ENCODE data around the gene ACTN3. TPM values are rescaled to one million over a fixed set of nuclear protein-coding genes. Genes with fewer than 3 reads are reported as not detected.
"Not testable (repeated sequence)": the region's sequence is repeated elsewhere in the genome, so short reads cannot be mapped to it uniquely, and the experiment has no call there.

ACTN3 gene
- total RNA-seq, 2 donors from 2014 or later: not detected

DNA sequence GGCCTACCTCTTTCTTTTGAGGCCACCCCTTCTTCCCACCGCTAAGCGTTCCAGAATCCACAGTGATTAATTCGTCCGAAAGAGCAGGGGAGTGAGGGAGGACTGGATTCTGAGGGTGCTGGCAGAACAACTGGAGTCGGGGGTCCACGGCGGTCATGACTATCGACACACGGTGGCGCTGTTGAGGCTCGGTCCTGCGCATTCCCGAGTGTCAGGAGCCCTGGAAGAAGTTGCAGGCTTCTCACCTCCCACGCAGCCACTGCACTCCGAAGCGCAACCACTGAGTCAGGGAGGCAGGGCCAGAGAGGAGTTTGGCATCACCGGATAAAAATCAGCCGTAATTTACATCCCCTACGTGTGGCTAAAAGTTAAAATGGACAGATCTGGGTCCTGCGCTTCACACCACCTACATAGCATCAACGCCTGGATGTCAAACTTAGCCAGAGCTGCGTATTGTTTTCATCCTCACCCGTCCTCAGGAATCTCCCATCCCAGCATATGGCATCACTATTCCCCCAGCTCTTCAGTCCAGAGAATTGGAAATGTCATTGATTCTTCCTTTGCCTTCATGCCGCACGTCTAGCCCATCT lies 32.4 kb downstream of the ACTN3 start:
- WGBS: 18% methylated on average over 25 of the region's 25 CpGs
- Histone ChIP-seq H3K4me3 (no peak overlapping the region), H3K36me3 (no peaks in the 10 kb centered on the region), H3K27ac (no peak overlapping the region), H3K9me3 (no peaks in the 10 kb centered on the region), H3K27me3 (replicated peaks; ENCODE audit: insufficient read depth) (no peaks in the 10 kb centered on the region), H3K4me1 (replicated peaks) (no peaks in the 10 kb centered on the region)
- intact Hi-C loops (cut with DNase I): no loop called here
- peak; percentile 61 for DNase-seq (ENCODE audit: low spot score)
- TF ChIP-seq, protein P1, sequence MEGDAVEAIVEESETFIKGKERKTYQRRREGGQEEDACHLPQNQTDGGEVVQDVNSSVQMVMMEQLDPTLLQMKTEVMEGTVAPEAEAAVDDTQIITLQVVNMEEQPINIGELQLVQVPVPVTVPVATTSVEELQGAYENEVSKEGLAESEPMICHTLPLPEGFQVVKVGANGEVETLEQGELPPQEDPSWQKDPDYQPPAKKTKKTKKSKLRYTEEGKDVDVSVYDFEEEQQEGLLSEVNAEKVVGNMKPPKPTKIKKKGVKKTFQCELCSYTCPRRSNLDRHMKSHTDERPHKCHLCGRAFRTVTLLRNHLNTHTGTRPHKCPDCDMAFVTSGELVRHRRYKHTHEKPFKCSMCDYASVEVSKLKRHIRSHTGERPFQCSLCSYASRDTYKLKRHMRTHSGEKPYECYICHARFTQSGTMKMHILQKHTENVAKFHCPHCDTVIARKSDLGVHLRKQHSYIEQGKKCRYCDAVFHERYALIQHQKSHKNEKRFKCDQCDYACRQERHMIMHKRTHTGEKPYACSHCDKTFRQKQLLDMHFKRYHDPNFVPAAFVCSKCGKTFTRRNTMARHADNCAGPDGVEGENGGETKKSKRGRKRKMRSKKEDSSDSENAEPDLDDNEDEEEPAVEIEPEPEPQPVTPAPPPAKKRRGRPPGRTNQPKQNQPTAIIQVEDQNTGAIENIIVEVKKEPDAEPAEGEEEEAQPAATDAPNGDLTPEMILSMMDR (IDR thresholded peaks at IDR 0.05): peak; percentile 62 to 94 (median 83)
- TF ChIP-seq POLR2AphosphoS5 (IDR thresholded peaks at IDR 0.05): peak; percentile 48
- no peak for TF ChIP-seq POLR2A (IDR thresholded peaks at IDR 0.05)

DNA sequence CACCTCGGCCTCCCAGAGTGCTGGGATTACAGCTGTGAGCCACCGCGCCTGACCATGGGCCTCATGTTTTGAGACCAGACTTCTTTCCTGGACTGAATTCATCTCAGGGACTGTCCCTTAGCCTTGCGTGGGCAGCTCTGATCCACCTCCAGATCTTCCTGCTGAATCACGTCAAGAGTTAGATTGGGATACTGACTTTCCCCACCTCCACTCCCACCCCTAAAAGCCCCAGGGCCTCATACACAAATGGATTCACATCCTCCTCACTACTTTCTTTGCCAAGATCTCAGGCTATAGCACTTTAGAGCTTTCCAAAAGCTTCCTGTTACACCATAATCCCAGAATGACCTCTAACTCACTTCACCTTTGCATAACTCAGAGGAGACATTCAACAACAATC lies 34.1 kb downstream of the ACTN3 start:
- 82% methylated on average over 5 of the region's 5 CpGs for WGBS
- Histone ChIP-seq H3K27me3 (replicated peaks; ENCODE audit: insufficient read depth) (no peaks in the 10 kb centered on the region), H3K4me1 (replicated peaks) (no peaks in the 10 kb centered on the region), H3K36me3 (no peaks in the 10 kb centered on the region), H3K9me3 (no peaks in the 10 kb centered on the region), H3K27ac (no peak overlapping the region), H3K4me3 (no peak overlapping the region)
- DNase-seq (ENCODE audit: low spot score): no peak
- no peak for TF ChIP-seq POLR2A (IDR thresholded peaks at IDR 0.05)
- TF ChIP-seq, protein P1 (IDR thresholded peaks at IDR 0.05): no peak
- no peak for TF ChIP-seq POLR2AphosphoS5 (IDR thresholded peaks at IDR 0.05)
- intact Hi-C loops (cut with DNase I): no loop called here

DNA sequence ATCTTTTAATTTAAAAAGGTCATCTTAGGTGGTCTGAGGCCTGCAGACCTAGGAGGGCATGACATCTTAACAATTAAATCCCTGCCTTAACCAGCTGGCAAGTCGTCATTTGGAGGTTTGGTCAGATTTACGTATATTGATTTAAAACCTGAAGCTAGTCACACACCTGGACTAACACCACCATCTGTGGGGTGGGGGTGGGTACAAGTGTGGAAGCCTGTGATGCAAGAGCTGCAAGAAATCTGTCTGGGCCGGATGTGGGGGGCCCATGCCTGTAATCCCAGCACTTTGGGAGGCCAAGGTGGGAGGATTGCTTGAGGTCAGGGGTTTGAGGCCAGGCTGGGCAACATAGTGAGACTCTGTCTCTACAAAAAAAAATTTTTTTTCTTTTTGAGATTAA lies 34.6 kb downstream of the ACTN3 start:
- no peak overlapping the region for H3K4me3 ChIP-seq
- DNase-seq (ENCODE audit: low spot score): no peak
- no peaks in the 10 kb centered on the region for H3K36me3 ChIP-seq
- WGBS: 79% methylated on average over 3 of the region's 3 CpGs
- no peaks in the 10 kb centered on the region for H3K9me3 ChIP-seq
- H3K4me1 ChIP-seq (replicated peaks): no peaks in the 10 kb centered on the region
- intact Hi-C loops (cut with DNase I): no loop called here
- no peak overlapping the region for H3K27ac ChIP-seq
- H3K27me3 ChIP-seq (replicated peaks; ENCODE audit: insufficient read depth): no peaks in the 10 kb centered on the region
- TF ChIP-seq POLR2A (IDR thresholded peaks at IDR 0.05) (no peak), POLR2AphosphoS5 (IDR thresholded peaks at IDR 0.05) (no peak)
- TF ChIP-seq, protein P1 (IDR thresholded peaks at IDR 0.05): no peak

DNA sequence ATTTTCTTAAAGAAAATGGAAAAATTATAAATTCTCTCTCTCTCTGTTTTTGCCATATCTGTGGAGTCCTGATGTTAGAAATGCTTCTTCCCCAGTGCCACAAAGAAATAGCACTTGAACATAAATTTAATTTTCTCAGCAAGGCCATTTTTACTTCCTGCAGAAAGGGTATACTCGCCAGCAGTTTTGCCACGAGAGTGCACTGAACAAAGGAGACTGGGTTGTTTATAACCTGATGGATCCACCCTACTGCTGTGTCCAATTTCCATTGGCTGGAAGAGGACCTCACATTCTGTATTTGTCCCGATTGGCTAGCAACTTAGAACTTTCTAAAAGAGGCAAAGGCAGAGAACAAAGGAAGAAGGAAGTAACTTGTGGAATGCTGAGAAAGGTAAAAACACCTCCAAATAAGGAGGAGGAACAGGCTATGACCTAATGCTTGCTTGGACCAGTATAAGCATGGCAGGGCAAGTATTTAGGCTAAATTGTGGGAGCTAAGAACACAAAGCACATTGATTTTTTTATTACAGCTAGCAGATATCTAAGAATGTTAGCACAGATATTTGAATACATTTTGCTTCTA lies 36.0 kb downstream of the ACTN3 start:
- 89% methylated on average over 3 of the region's 3 CpGs for WGBS
- DNase-seq (ENCODE audit: low spot score); H3K4me3 ChIP-seq; intact Hi-C loops (cut with DNase I); H3K36me3 ChIP-seq; H3K27me3 ChIP-seq (replicated peaks; ENCODE audit: insufficient read depth); H3K4me1 ChIP-seq (replicated peaks); H3K27ac ChIP-seq; H3K9me3 ChIP-seq: not testable (repeated sequence)

DNA sequence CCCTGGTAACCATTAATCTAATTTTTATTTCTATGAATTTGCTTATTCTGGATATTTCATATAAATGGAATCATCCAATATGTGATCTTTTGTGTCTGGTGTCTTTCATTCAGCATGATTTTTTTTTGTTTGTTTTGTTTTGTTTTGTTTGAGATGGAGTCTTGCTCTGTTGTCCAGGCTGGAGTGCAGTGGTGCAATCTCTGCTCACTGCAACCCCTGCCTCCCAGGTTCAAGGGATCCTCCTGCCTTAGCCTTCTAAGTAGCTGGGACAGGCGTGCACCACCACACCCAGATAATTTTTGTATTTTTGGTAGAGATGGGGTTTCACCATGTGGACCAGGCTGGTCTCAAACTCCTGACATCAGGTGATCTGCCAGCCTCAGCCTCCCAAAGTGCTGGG lies 38.7 kb downstream of the ACTN3 start:
- H3K27me3 ChIP-seq (replicated peaks; ENCODE audit: insufficient read depth); H3K4me1 ChIP-seq (replicated peaks); H3K36me3 ChIP-seq; H3K9me3 ChIP-seq; DNase-seq (ENCODE audit: low spot score); H3K4me3 ChIP-seq; H3K27ac ChIP-seq; intact Hi-C loops (cut with DNase I): not testable (repeated sequence)
- 92% methylated on average over 1 of the region's 1 CpG for WGBS

DNA sequence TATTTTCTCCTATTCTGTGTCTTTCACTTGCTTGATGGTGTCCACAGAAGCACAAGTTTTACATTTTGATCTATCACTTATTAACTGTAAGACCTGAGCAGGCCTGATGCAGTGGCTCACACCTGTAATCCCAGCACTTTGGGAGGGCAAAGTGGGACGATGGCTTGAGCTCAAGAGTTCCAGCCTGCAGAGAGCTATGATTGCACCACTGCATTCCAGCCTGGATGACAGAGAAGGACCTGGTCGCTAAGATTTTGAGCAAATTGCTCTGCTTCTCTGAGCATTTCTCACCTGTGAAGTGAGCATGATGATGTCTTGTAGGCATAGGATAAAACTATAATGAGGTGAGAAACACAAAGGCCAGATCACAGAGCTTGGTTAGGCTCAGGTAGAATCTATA lies 39.4 kb downstream of the ACTN3 start:
- DNase-seq (ENCODE audit: low spot score): no peak

DNA sequence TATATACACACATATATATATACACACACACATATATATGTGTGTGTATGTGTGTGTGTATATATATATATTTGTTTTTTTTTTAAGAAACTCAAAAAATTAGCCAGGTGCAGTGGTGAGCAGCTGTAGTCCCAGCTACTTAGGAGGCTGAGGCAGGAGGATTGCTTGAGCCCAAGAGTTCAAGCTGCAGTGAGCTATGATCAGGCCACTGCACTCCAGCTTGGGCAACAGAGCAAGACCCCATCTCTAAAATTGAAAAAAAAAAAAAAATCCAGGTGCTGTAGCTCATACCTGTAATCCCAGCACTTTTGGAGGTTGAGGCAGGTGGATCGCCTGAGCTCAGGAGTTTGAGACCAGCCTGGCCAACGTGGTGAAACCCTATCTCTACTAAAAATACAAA lies 42.6 kb downstream of the ACTN3 start:
- H3K4me3 ChIP-seq; H3K27me3 ChIP-seq (replicated peaks; ENCODE audit: insufficient read depth); H3K9me3 ChIP-seq; DNase-seq (ENCODE audit: low spot score); intact Hi-C loops (cut with DNase I); H3K4me1 ChIP-seq (replicated peaks); H3K27ac ChIP-seq; H3K36me3 ChIP-seq: not testable (repeated sequence)
- 70% methylated on average over 2 of the region's 2 CpGs for WGBS

More for the DNA sequence above, 39.4 kb downstream of the ACTN3 start:
- TF ChIP-seq, protein P1 (IDR thresholded peaks at IDR 0.05): no peak
- TF ChIP-seq POLR2A (IDR thresholded peaks at IDR 0.05) (no peak), POLR2AphosphoS5 (IDR thresholded peaks at IDR 0.05) (no peak)
- H3K4me3 ChIP-seq: no peak overlapping the region
- H3K27me3 ChIP-seq (replicated peaks; ENCODE audit: insufficient read depth): no peaks in the 10 kb centered on the region
- H3K9me3 ChIP-seq: no peaks in the 10 kb centered on the region
- H3K36me3 ChIP-seq: no peaks in the 10 kb centered on the region
- intact Hi-C loops (cut with DNase I): no loop called here
- no peak overlapping the region for H3K27ac ChIP-seq
- WGBS: 67% methylated on average over 2 of the region's 2 CpGs
- H3K4me1 ChIP-seq (replicated peaks): no peaks in the 10 kb centered on the region
